ENCODE data around the gene SERAC1.

- TF ChIP-seq CTCF (IDR thresholded peaks at IDR 0.05) (no peak), EZH2 (IDR thresholded peaks at IDR 0.05; ENCODE audit: borderline replicate concordance, insufficient read depth, low read depth, low read length, poor library complexity, severe bottlenecking) (no peak)
Measured at GRCh38 chr6:158149641-158150040, 18.4 kb downstream of the SERAC1 start.

All from B cell (primary cell).